HG02623 (cell line): ENCODE data around the gene MMRN2.
"Not testable (repeated sequence)": the region's sequence is repeated elsewhere in the genome, so short reads cannot be mapped to it uniquely, and the experiment has no call there.

ENCODE experiments used
- ATAC-seq: cut with Tn5 transposase; IDR thresholded peaks from one replicate; pipeline ENCODE4 v1.9.1; 2021; ENCODE audit warnings: moderate library complexity; ENCODE audit not compliant: unreplicated experiment

The MMRN2 gene

GRCh38 chr10:86956195-86956847 is 1.1 kb downstream of the MMRN2 start:
- ATAC-seq, result no peak

GRCh38 chr10:86955501-86956194 is 1.8 kb downstream of the MMRN2 start:
- no peak for ATAC-seq

- ATAC-seq, result no peak
Measured at GRCh38 chr10:86954681-86955500, 2.5 kb downstream of the MMRN2 start.

GRCh38 chr10:86953747-86954680 is 3.4 kb downstream of the MMRN2 start:
- no peak for ATAC-seq

- ATAC-seq, result not testable (repeated sequence)
Measured at GRCh38 chr10:86952697-86953096, 4.7 kb downstream of the MMRN2 start.

- ATAC-seq, result no peak
Measured at GRCh38 chr10:86952106-86952505, 5.3 kb downstream of the MMRN2 start.

- ATAC-seq, result no peak
Measured at GRCh38 chr10:86951184-86951761, 6.1 kb downstream of the MMRN2 start.

- no peak for ATAC-seq
Measured at GRCh38 chr10:86950349-86950748, 7.1 kb downstream of the MMRN2 start.

GRCh38 chr10:86947806-86948205 is 9.6 kb downstream of the MMRN2 start:
- not testable (repeated sequence) for ATAC-seq

GRCh38 chr10:86946213-86947155 is 10.9 kb downstream of the MMRN2 start:
- ATAC-seq, result no peak

GRCh38 chr10:86945361-86946212 is 11.8 kb downstream of the MMRN2 start:
- ATAC-seq, result no peak

- ATAC-seq, result no peak
Measured at GRCh38 chr10:86944907-86945306, 12.5 kb downstream of the MMRN2 start.

- ATAC-seq, result no peak
Measured at GRCh38 chr10:86944471-86944870, 12.9 kb downstream of the MMRN2 start.

- no peak for ATAC-seq
Measured at GRCh38 chr10:86944031-86944419, 13.4 kb downstream of the MMRN2 start.

- no peak for ATAC-seq
Measured at GRCh38 chr10:86943316-86944030, 13.9 kb downstream of the MMRN2 start.

- no peak for ATAC-seq
Measured at GRCh38 chr10:86942441-86943315, 14.7 kb downstream of the MMRN2 start.

GRCh38 chr10:86941991-86942421 is 15.4 kb downstream of the MMRN2 start:
- no peak for ATAC-seq
